AG09309 (cell line): ENCODE data around the gene NUPR1.

Experiments used
- DNase-seq: peaks from one replicate; pipeline ENCODE4 v3.0.0-alpha.2; 2010; ENCODE audit warnings: low read depth
- H3K4me3 ChIP-seq: 2 replicates; pipeline ENCODE4 v1.5.1; 2011; ENCODE audit warnings: mild to moderate bottlenecking, low read depth, low read length, moderate library complexity; ENCODE audit not compliant: control insufficient read depth
- CTCF ChIP-seq: IDR thresholded peaks from 2 replicates; pipeline ENCODE4 v1.5.1; 2011; ENCODE audit warnings: mild to moderate bottlenecking, low read depth, low read length, inconsistent platforms; ENCODE audit not compliant: insufficient read depth, control insufficient read depth; ENCODE audit errors: missing control alignments

The NUPR1 gene, protein sequence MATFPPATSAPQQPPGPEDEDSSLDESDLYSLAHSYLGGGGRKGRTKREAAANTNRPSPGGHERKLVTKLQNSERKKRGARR

DNA sequence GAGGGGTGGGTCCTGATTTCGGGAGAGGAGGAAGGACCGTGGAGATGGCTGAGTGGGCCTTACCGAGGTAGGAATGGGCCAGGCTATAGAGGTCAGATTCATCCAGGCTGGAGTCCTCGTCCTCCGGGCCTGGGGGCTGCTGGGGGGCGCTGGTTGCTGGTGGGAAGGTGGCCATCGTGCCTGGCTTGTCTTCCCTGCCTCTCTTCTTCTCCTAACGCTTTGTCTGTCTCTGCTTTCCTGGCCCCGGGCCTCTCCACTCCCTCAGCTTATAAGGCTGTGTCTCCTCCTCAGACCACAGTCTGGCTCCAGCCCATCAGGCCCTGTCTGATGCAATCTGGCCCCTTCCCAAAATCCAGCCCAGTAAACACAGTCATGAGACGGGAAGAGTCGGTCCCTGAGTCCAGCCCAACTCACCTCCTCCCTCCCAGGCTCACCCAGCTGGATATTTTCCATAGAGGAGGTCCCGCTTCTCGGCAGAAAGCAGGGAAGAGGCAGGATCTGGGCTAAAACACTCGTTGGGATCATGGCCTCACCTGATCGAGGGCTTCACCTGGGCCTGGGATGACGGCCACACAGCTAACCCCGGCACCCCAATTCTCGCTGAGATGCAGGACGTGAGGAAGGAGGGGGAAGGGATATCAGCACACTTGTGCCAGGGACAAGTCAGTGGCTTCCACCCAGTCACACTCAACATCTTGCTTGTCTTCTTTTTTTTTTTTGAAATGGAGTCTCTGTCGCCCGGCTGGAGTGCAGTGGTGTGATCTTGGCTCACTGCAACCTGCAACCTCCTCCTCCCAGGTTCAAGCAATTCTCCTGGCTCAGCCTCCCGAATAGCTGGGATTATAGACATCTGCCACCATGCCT lies at the start of gene NUPR1:
TSS of gene NUPR1 (minus strand) at position 242 of the 864 bp plus-strand sequence. CDS start at position 175, 67 bp downstream.
- H3K4me3 ChIP-seq = peak within 1 kb of the TSS; percentile 57
- peak; percentile 97 for DNase-seq
- no peak for TF ChIP-seq CTCF

GRCh38 chr16:28587386-28587785 lies 48.6 kb upstream of the NUPR1 start:
- TF ChIP-seq CTCF = no peak
- DNase-seq = no peak
- no peak overlapping the region for H3K4me3 ChIP-seq

- no peak for TF ChIP-seq CTCF
- no peak overlapping the region for H3K4me3 ChIP-seq
- DNase-seq = no peak
Observed at GRCh38 chr16:28586466-28586865, 47.7 kb upstream of the NUPR1 start.

GRCh38 chr16:28585674-28586073 lies 46.9 kb upstream of the NUPR1 start:
- no peak for DNase-seq
- TF ChIP-seq CTCF = no peak
- no peak overlapping the region for H3K4me3 ChIP-seq

- no peak for DNase-seq
- TF ChIP-seq CTCF = no peak
- no peak overlapping the region for H3K4me3 ChIP-seq
Observed at GRCh38 chr16:28580726-28581315, 42.0 kb upstream of the NUPR1 start.

DNA sequence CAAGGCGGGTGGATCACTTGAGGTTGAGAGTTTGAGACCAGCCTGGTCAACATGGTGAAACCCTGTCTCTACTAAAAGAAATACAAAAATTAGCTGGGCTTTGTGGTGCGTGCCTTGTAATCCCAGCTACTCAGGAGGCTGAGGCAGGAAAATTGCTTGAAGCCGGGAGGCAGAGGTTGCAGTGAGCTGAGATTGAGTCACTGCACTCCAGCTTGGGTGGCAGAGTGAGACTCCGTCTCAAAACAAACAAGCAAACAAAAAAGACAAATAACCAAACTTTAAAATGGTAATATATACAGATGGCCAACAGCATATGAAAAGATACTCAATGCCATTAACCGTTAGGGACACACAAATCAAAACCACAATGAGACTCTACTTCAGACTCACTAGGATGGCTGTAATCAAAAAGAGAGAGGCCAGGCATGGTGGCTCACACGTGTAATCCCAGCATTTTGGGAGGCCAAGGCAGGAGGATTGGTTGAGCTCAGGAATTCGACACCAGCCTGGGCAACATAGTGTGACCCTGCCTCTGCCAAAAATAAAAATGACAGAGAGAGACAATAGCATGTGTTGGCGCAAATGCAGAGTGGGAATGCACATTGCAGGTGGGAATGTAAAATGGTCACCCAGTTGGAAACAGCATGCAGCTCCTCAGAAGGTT lies 36.8 kb upstream of the NUPR1 start:
- no peak for TF ChIP-seq CTCF
- no peak for DNase-seq
- no peak overlapping the region for H3K4me3 ChIP-seq
